MCF 10A (cell line): Measurements from ENCODE around the gene CYP21A2. TPM values are rescaled to one million over a fixed set of nuclear protein-coding genes. Genes with fewer than 3 reads are reported as not detected.

ENCODE experiments used
- BruUV-seq: library from RNA; stranded (reverse); fragments of 400-500 nt; replicated peaks from 2 replicates; lab custom pipeline; 2021; lab: Mats Ljungman, UMichigan
- CTCF ChIA-PET: fragments of 300-600 bp; sonication (Branson Sonifier 250); formaldehyde crosslinking; extraction: SDS; loops from one replicate; lab custom pipeline; 2021; ENCODE audit warnings: antibody characterized with exemption, inconsistent platforms; lab: Yijun Ruan, JAX
- POLR2A ChIA-PET: fragments of 300-600, 350-650 bp; sonication (Branson Sonifier 250); formaldehyde crosslinking; extraction: SDS; loops from one replicate; lab custom pipeline; 2020; ENCODE audit warnings: antibody characterized with exemption, inconsistent platforms; lab: Yijun Ruan, JAX
- DNase-seq: peaks from one replicate; pipeline ENCODE4 v3.0.0-alpha.2; 2018; ENCODE audit not compliant: unreplicated experiment
- H3K27ac Mint-ChIP-seq: one replicate; pipeline ENCODE4 v1.8.0; 2022; ENCODE audit warnings: mild to moderate bottlenecking, low read depth, mixed read lengths; ENCODE audit not compliant: unreplicated experiment
- H3K27me3 Mint-ChIP-seq: one replicate; pipeline ENCODE4 v1.8.0; 2022; ENCODE audit warnings: mixed read lengths; ENCODE audit not compliant: insufficient read depth, unreplicated experiment
- H3K36me3 Mint-ChIP-seq: one replicate; pipeline ENCODE4 v1.8.0; 2022; ENCODE audit warnings: mild to moderate bottlenecking, moderate library complexity, mixed read lengths; ENCODE audit not compliant: insufficient read depth, unreplicated experiment
- H3K4me1 Mint-ChIP-seq: one replicate; pipeline ENCODE4 v1.8.0; 2022; ENCODE audit warnings: mixed read lengths; ENCODE audit not compliant: insufficient read depth, unreplicated experiment
- H3K4me3 Mint-ChIP-seq: one replicate; pipeline ENCODE4 v1.8.0; 2022; ENCODE audit warnings: mild to moderate bottlenecking, moderate library complexity, mixed read lengths; ENCODE audit not compliant: unreplicated experiment
- H3K9me3 Mint-ChIP-seq: one replicate; pipeline ENCODE4 v1.8.0; 2022; ENCODE audit warnings: mixed read lengths; ENCODE audit not compliant: unreplicated experiment
- CTCF ChIP-seq: fragments of 200-600 bp; IDR thresholded peaks from one replicate; pipeline ENCODE4 v1.8.0; 2022; ENCODE audit warnings: antibody characterized with exemption, mild to moderate bottlenecking; ENCODE audit not compliant: unreplicated experiment
- intact Hi-C: fragments of 100-400 bp; cut with micrococcal nuclease; formaldehyde crosslinking; loops from 2 replicates; pipeline ENCODE4 v1.14.1; 2022
- total RNA-seq: library from RNA; stranded (reverse); gene quantifications from 2 replicates; pipeline ENCODE4 v1.2.3, GENCODE V29; 2022

Gene CYP21A2
- total RNA-seq, 1 experiment from 2014 or later, result 0.33 TPM

- Mint-ChIP-seq H3K4me3 (no peak overlapping the region), H3K36me3 (no peaks in the 10 kb centered on the region), H3K27me3 (no peaks in the 10 kb centered on the region), H3K27ac (no peak overlapping the region), H3K4me1 (peaks cover 10% of the 10 kb centered on the region), H3K9me3 (no peaks in the 10 kb centered on the region)
- no TSS peak for BruUV-seq
- CTCF ChIA-PET, result interaction anchor here (0.6 to 1.1 kb wide), 3 partner anchors 18 to 154 kb away, joined by 3 to 6 read pairs (median 3); partner anchors contain the start of gene FKBPL
- DNase-seq, result no peak
- TF ChIP-seq CTCF, result no peak
- POLR2A ChIA-PET, result interaction anchor here (0.7 to 0.8 kb wide), 2 partner anchors 8 to 31 kb away, joined by 3 read pairs; no protein-coding TSS in a partner anchor
- intact Hi-C loops, result no loop called here
Measured at GRCh38 chr6:32045811-32046449, 7.7 kb downstream of the CYP21A2 start.

DNA sequence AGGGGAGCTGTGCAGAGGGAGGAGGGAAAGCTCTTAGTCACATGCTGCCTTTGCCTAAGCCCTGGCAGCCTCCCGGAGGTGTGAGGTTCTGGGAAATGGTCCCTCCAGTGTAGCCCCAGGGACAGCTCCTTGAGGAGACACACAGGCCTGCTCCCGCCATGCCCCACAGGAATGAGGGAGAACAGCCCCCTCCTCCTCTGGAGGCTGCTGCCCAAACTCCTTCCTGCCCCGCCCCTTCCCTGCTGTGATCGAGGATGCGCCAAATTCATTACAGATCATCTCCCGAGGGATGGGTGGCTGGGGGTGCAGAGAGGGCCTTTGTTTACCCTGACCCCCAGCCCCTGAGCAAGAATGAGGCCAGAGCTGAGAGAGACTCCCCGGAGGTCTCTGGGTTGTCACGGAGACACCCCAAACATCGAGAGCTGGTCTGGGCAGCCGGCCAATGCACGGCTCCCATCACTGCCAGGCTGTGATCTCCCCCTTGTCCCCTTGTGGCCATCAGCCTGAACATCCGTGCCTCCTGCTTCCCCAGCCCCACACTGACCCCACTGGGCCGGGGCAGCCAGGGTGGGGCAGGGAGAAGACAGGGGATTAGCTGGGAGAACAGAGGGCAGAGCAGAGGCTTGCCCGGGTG lies 8.4 kb downstream of the CYP21A2 start:
- no peak for TF ChIP-seq CTCF
- H3K27ac Mint-ChIP-seq, result no peak overlapping the region
- no peaks in the 10 kb centered on the region for H3K36me3 Mint-ChIP-seq
- H3K9me3 Mint-ChIP-seq, result no peaks in the 10 kb centered on the region
- ChIA-PET CTCF (interaction anchor here (0.6 to 1.9 kb wide), 6 partner anchors 17 to 155 kb away, joined by 3 to 12 read pairs (median 4); partner anchors contain the start of gene FKBPL), POLR2A (interaction anchor here (0.7 to 0.8 kb wide), 2 partner anchors 9 to 30 kb away, joined by 3 read pairs; no protein-coding TSS in a partner anchor)
- intact Hi-C loops, result no loop called here
- no peaks in the 10 kb centered on the region for H3K27me3 Mint-ChIP-seq
- no TSS peak for BruUV-seq
- peak; percentile 25 for DNase-seq
- no peak overlapping the region for H3K4me3 Mint-ChIP-seq
- H3K4me1 Mint-ChIP-seq, result peaks cover 10% of the 10 kb centered on the region

DNA sequence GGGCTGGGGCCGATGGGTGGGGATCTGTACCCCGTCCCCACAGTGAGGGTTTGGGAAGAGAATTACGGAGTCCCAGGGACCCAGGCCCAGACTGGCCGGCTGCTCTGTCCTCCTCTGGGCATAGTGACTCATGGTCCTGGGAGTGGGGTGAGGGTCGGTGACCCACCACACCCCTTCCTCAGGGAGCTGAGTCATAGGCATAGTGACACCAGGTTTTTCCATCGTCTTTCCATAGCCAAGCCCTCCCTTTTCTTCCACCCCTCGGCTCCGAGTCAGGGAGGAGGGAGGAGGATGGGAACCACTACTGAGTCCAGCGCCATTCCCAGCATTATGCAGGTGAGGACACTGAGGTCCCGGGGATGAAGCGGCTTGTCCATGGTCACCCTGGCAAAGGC lies 8.9 kb downstream of the CYP21A2 start:
- no TSS peak for BruUV-seq
- no peak for TF ChIP-seq CTCF
- intact Hi-C loops, result no loop called here

DNA sequence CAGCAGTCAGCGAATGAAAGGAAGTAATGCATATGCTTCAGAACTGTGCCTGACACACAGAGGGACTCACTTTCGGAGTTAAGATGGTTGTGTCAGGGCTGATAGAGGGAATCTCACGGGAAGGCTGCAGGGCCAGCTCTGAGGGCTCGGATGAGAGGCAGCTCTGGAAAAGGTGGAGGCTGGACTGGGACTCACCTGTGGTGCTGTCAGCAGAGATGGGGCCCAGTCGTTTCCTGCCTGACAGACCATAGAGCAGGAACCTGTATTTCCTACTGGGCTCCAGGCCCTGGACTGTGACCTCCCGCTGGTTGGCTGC lies 9.3 kb downstream of the CYP21A2 start:
- H3K4me3 Mint-ChIP-seq, result no peak overlapping the region
- intact Hi-C loops, result no loop called here
- DNase-seq, result no peak
- POLR2A ChIA-PET, result interaction anchor here (1.2 kb wide), 1 partner anchor 75 kb away, joined by 3 read pairs; the partner anchor contains the start of gene DXO
- no peaks in the 10 kb centered on the region for H3K27me3 Mint-ChIP-seq
- H3K9me3 Mint-ChIP-seq, result no peaks in the 10 kb centered on the region
- BruUV-seq, result no TSS peak
- no peaks in the 10 kb centered on the region for H3K36me3 Mint-ChIP-seq
- CTCF ChIA-PET, result interaction anchor here (0.6 to 1.9 kb wide), 19 partner anchors 10 to 1488 kb away, joined by 3 to 12 read pairs (median 4); partner anchors contain the start of gene ATF6B
- H3K27ac Mint-ChIP-seq, result no peak overlapping the region
- TF ChIP-seq CTCF, result no peak
- H3K4me1 Mint-ChIP-seq, result peaks cover 10% of the 10 kb centered on the region

More for the DNA sequence above, 8.9 kb downstream of the CYP21A2 start:
- peak; percentile 43 for DNase-seq
- no peaks in the 10 kb centered on the region for H3K36me3 Mint-ChIP-seq
- no peaks in the 10 kb centered on the region for H3K27me3 Mint-ChIP-seq
- H3K9me3 Mint-ChIP-seq, result no peaks in the 10 kb centered on the region
- peaks cover 10% of the 10 kb centered on the region for H3K4me1 Mint-ChIP-seq
- CTCF ChIA-PET, result interaction anchor here (0.6 to 1.9 kb wide), 12 partner anchors 11 to 498 kb away, joined by 3 to 12 read pairs (median 4); partner anchors contain the start of gene FKBPL
- no peak overlapping the region for H3K27ac Mint-ChIP-seq
- H3K4me3 Mint-ChIP-seq, result no peak overlapping the region
- POLR2A ChIA-PET, result interaction anchor here (1.2 kb wide), 1 partner anchor 75 kb away, joined by 3 read pairs; the partner anchor contains the start of gene DXO
